Smooth muscle cell (in vitro differentiated cells): Measurements from ENCODE around the gene REEP2. TPM values are rescaled to one million over a fixed set of nuclear protein-coding genes. Genes with fewer than 3 reads are reported as not detected.

Experiments used
- DNase-seq: peaks from one replicate; lab custom pipeline; 2025; ENCODE audit not compliant: unreplicated experiment; lab: John Stamatoyannopoulos, UW
- H2AFZ ChIP-seq: fragments of 200-600 bp; sonication (generic); 2 replicates; pipeline ENCODE4 v1.6.0; 2016; ENCODE audit warnings: antibody characterized with exemption, low read depth, mild to moderate bottlenecking
- H3F3A ChIP-seq: fragments of 200-600 bp; sonication (generic); 2 replicates; pipeline ENCODE4 v1.6.0; 2017; ENCODE audit warnings: antibody characterized with exemption, low read depth
- H3K27ac ChIP-seq: fragments of 200-600 bp; sonication (generic); 2 replicates; pipeline ENCODE4 v1.5.1; 2016; ENCODE audit warnings: low read depth, mild to moderate bottlenecking
- H3K27me3 ChIP-seq: fragments of 200-600 bp; sonication (generic); 2 replicates; pipeline ENCODE4 v1.6.1; 2016; ENCODE audit warnings: low read depth, mild to moderate bottlenecking
- H3K36me3 ChIP-seq: fragments of 200-600 bp; sonication (generic); 2 replicates; pipeline ENCODE4 v1.5.1; 2016; ENCODE audit warnings: low read depth
- H3K4me1 ChIP-seq: fragments of 200-600 bp; sonication (generic); 2 replicates; pipeline ENCODE4 v1.5.1; 2016; ENCODE audit warnings: low read depth
- H3K4me2 ChIP-seq: fragments of 200-600 bp; sonication (generic); 2 replicates; pipeline ENCODE4 v1.6.0; 2016; ENCODE audit warnings: mild to moderate bottlenecking
- H3K4me3 ChIP-seq: fragments of 200-600 bp; sonication (generic); 2 replicates; pipeline ENCODE4 v1.5.1; 2016; ENCODE audit warnings: mild to moderate bottlenecking
- H3K79me2 ChIP-seq: fragments of 200-600 bp; sonication (generic); 2 replicates; pipeline ENCODE4 v1.6.0; 2016; ENCODE audit warnings: low read depth, mild to moderate bottlenecking
- H3K9ac ChIP-seq: fragments of 200-600 bp; sonication (generic); 2 replicates; pipeline ENCODE4 v1.6.0; 2016; ENCODE audit warnings: low read depth
- H3K9me3 ChIP-seq: fragments of 200-600 bp; sonication (generic); replicated peaks from 2 replicates; pipeline ENCODE4 v1.5.1; 2016; ENCODE audit warnings: low read depth
- H4K20me1 ChIP-seq: fragments of 200-600 bp; sonication (generic); 2 replicates; pipeline ENCODE4 v1.6.0; 2016; ENCODE audit warnings: low read depth
- WGBS: methylation state at CpG from one replicate; pipeline ENCODE4 v1.1.7; 2016; ENCODE audit warnings: low lambda C conversion rate; 5-methylcytosine and 5-hydroxymethylcytosine counted together
- polyA plus RNA-seq: library from polyadenylated mRNA; unstranded; fragments of >200 nt; fragmentation: Nextera tagmentation; extraction: Ambion mirVana; gene quantifications from 2 replicates; pipeline ENCODE4 v1.2.1, GENCODE V29; 2016
- total RNA-seq: library from RNA; depleted of rRNA; stranded (reverse); fragments of >200 nt; gene quantifications from 2 replicates; pipeline ENCODE4 v1.2.3, GENCODE V29; 2014
- TF ChIP-seq, protein P1 (sequence below): fragments of 200-600 bp; sonication (generic); IDR thresholded peaks from 2 replicates; pipeline ENCODE4 v1.5.1; 2017; ENCODE audit warnings: borderline replicate concordance, mild to moderate bottlenecking, antibody characterized with exemption; ENCODE audit not compliant: insufficient read depth, poor library complexity, severe bottlenecking

The REEP2 gene
- total and polyA plus RNA-seq, 2 experiments from 2014 or later = 4.0 to 5.4 TPM

DNA sequence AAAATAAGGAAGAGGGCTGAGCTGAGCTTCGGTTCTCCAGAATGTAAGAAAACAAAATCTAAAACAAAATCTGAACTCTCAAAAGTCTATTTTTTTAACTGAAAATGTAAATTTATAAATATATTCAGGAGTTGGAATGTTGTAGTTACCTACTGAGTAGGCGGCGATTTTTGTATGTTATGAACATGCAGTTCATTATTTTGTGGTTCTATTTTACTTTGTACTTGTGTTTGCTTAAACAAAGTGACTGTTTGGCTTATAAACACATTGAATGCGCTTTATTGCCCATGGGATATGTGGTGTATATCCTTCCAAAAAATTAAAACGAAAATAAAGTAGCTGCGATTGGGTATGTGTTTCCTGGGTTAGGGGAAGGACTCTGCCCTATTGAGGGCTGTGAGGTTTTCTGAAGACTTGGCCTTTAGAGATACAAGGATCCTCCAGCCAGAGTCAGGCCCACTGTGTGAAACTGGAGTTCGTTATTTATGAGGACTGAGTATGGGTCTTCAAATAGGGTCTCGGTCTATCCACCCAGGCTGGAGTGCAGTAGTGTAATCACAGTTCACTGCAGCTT is 30.2 kb downstream of the REEP2 start:
- H4K20me1 ChIP-seq = peaks cover 45% of the 10 kb centered on the region
- WGBS = 97% methylated on average over 8 of the region's 8 CpGs
- H3K36me3 ChIP-seq = peaks cover 4% of the 10 kb centered on the region
- no peak for DNase-seq
- H3K9me3 ChIP-seq = no peaks in the 10 kb centered on the region
- peaks cover 30% of the 10 kb centered on the region for H3F3A ChIP-seq
- H3K27me3 ChIP-seq = no peaks in the 10 kb centered on the region
- TF ChIP-seq, protein P1, sequence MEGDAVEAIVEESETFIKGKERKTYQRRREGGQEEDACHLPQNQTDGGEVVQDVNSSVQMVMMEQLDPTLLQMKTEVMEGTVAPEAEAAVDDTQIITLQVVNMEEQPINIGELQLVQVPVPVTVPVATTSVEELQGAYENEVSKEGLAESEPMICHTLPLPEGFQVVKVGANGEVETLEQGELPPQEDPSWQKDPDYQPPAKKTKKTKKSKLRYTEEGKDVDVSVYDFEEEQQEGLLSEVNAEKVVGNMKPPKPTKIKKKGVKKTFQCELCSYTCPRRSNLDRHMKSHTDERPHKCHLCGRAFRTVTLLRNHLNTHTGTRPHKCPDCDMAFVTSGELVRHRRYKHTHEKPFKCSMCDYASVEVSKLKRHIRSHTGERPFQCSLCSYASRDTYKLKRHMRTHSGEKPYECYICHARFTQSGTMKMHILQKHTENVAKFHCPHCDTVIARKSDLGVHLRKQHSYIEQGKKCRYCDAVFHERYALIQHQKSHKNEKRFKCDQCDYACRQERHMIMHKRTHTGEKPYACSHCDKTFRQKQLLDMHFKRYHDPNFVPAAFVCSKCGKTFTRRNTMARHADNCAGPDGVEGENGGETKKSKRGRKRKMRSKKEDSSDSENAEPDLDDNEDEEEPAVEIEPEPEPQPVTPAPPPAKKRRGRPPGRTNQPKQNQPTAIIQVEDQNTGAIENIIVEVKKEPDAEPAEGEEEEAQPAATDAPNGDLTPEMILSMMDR = no peak
- H2AFZ ChIP-seq = no peak overlapping the region
- peak overlapping the region; percentile 8 for H3K4me3 ChIP-seq
- peak overlapping the region; percentile 39 for H3K27ac ChIP-seq
- no peak overlapping the region for H3K9ac ChIP-seq
- H3K4me2 ChIP-seq = no peak overlapping the region
- H3K79me2 ChIP-seq = peaks cover 9% of the 10 kb centered on the region
- H3K4me1 ChIP-seq = no peaks in the 10 kb centered on the region

DNA sequence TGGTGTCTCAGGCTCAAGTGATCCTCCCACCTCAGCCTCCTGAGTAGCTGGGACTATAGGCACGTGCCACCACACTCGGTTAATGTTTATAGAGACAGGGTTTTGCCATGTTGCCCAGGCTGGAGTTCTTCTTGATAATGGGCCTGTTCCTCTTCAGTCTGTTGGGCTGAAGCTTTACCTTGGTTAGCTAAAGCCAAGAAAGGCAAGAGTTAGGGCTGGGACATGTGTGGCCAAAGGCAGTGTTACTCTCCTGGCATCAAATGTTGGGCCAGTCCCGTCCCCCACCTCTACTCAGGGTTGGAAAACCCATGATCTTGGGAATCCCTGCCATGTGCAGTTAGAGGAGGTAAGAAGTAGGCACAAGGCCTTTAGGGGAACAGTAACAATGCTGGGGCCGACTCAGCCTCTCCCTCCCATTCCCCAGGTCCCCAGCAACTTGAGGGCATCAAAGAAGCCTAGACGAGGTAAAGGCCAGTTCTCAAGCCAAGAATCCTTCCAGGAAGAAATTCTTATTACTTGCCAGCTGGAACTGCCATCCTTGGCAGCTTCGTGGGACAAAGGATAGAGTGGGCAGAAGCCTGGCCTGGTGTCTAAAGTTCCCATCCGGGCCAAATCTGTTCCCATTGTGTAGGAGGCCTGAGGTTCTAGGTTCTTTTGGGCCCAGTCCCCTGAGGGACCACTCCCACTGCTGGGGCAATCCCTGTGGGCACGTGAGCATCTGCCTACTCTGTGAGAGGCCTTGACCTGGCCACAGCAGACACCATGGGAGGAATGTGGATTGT is 30.9 kb downstream of the REEP2 start:
- Histone ChIP-seq H3K9ac (no peak overlapping the region), H3K27ac (peak overlapping the region; percentile 39), H3K9me3 (no peaks in the 10 kb centered on the region), H3K4me2 (no peak overlapping the region), H3K4me3 (no peak overlapping the region), H3K27me3 (no peaks in the 10 kb centered on the region), H3K36me3 (peaks cover 4% of the 10 kb centered on the region), H4K20me1 (peaks cover 45% of the 10 kb centered on the region), H3F3A (peaks cover 30% of the 10 kb centered on the region), H3K79me2 (peaks cover 9% of the 10 kb centered on the region), H3K4me1 (no peaks in the 10 kb centered on the region), H2AFZ (no peak overlapping the region)
- 86% methylated on average over 8 of the region's 8 CpGs for WGBS
- TF ChIP-seq, protein P1 = no peak
- DNase-seq = peak; percentile 60

DNA sequence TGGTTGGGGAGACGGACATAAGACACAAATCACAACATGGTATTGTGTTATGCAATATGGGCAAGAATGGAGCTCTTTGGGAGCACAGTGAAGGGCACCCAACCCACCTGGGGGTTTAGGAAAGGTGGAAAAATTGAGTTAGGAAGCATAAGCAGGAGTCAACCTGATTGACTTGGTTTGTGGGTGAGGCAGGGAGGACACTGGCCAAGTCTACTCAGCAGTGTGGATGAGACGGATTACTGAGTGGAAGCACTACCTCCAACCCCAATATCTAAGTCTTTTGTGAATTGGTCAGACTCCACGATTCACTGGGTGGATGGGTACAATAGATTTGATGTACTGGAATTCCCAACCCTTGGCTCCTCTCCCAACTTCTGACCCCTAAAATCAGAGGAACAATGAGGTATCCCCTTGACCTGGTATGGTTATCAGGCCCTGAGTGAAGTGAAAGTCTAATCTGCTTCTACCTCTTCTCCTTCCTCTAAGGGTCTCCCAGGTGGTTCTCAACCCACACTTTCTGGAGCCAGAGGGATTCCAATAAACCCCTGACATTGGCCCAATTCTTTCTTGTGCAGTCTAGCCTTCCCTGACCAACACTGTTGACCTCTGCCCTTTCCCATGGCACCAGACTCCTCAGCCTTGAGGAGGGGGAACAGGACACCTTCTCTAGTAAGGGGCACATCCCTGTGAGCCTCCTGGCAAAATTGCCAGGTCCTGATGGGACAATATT is 31.6 kb downstream of the REEP2 start:
- no peak overlapping the region for H3K9ac ChIP-seq
- H3K36me3 ChIP-seq = peaks cover 4% of the 10 kb centered on the region
- H3F3A ChIP-seq = peaks cover 30% of the 10 kb centered on the region
- H2AFZ ChIP-seq = no peak overlapping the region
- H3K9me3 ChIP-seq = no peaks in the 10 kb centered on the region
- H3K27me3 ChIP-seq = no peaks in the 10 kb centered on the region
- no peak for DNase-seq
- TF ChIP-seq, protein P1 = no peak
- peaks cover 9% of the 10 kb centered on the region for H3K79me2 ChIP-seq
- 79% methylated on average over 3 of the region's 3 CpGs for WGBS
- H4K20me1 ChIP-seq = peaks cover 44% of the 10 kb centered on the region
- H3K4me1 ChIP-seq = no peaks in the 10 kb centered on the region
- no peak overlapping the region for H3K4me2 ChIP-seq
- H3K27ac ChIP-seq = no peak overlapping the region
- H3K4me3 ChIP-seq = no peak overlapping the region
